HG03066 (cell line): ENCODE data around the gene USP24.
"Not testable (repeated sequence)": the region's sequence is repeated elsewhere in the genome, so short reads cannot be mapped to it uniquely, and the experiment has no call there.

ENCODE experiments used
- ATAC-seq: cut with Tn5 transposase; IDR thresholded peaks from one replicate; pipeline ENCODE4 v1.9.1; 2021; ENCODE audit warnings: low read depth; ENCODE audit not compliant: unreplicated experiment

Gene USP24

DNA sequence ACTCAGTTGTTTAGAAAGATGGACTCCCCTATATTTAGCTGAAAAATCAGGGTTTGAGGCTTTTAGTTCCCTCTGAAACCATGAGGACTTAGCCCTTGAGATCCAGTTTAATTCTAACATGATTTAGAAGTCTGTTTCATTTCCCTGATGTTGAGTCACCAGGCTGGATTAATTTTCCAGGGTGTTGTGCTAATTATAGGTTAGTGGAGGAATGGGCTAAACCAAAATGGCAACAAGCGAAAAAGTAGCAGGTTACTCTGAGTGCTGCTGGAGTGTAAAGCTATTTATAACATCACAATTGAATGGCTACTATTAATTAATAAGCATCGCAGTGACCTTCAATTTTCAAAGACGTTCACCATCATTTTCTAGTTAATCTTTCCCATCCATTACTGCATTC, 15.5 kb upstream of the USP24 start:
- no peak for ATAC-seq

GRCh38 chr1:55229726-55230125, 14.6 kb upstream of the USP24 start:
- not testable (repeated sequence) for ATAC-seq

DNA sequence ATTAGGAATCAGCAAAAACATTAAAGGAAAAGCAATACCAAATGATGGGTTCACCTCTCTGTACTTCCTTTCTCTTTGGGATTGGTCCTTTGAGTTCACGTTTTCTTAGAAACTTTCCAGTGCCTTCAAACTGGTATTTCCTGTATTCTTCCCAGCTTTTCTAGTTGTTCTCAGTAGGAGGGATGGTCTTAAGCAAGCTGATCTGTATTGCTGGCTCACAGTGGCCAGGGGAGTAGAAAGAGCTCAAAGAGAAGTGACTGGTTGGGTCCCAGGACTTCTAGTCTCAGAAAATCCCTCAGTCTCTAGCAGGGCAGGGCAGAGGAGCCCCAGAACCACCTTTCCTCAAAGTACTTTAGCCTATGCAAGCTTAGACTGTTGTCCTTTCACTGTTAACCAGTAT, 10.1 kb upstream of the USP24 start:
- ATAC-seq: no peak

DNA sequence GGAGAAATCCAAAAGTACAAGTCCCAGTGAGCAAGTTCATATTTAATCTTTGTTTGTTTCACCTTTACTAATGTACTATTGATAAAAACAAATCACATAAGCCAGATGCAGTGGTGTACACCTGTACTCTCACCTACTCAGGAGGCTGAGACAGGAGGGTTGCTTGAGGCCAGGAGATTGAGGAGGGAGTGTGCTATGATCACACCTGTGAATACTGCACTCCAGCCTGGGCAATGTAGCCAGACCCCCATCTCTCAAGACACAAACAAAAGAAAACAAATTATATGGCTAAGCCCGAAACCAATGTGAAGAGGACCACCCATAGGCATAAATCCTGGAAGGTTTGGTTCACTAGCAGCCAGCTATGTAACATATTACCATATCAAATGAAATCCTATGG, 9.6 kb upstream of the USP24 start:
- ATAC-seq: no peak

GRCh38 chr1:55222152-55222551, 7.0 kb upstream of the USP24 start:
- no peak for ATAC-seq

DNA sequence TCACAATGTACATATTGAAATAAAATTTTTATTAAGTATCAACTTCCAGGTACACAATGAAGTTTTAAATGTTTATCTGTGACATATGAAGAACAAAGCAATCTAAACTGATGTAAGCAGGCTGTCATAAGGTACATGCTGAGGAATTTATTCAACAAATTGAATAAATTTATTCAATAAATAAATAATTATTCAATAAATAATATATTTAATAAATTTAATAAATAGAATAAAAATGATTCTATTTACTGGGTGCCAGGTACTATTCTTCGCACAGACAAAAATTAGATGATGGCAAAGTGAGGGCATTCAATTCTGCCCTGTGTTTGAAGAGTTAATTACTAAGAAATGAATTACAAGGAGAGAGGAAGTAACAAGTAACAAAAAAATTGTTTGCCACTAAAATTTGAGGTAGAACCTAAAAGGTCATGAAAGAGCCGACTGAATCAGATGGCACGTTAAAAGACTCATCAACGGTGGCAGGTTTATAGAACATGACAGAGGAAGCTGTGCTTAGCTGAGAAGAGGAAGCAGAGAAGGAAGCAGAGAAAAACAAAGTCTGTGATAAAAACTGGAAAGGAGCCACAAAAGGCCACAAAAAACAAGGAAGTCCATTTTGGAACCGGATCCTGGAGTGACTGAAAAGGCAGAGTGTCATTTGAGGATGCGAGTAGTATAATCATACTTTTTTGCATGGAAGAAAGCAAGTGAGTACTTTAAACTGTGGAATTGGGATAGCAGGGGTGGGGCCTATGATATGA, 2.2 kb upstream of the USP24 start:
- ATAC-seq: no peak

DNA sequence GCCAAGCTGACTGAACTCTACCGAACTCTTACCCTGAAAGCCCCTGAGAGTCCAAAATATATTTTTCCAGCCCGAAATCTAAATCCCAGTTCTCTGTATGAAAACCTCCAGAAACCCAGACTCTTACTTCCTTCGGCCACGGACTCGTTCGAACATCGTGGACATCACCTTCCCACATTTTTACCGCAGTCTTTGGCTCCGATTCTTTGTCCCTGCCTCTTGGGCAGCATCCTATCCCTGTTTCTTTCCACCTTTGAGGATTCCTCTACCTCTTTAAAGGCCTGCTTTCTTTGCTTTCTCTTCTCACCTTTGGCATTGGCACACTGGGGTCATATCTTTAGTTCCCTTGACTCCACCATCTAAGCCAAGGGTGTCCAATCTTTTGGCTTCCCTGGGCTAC, 932 bp upstream of the USP24 start:
- no peak for ATAC-seq

DNA sequence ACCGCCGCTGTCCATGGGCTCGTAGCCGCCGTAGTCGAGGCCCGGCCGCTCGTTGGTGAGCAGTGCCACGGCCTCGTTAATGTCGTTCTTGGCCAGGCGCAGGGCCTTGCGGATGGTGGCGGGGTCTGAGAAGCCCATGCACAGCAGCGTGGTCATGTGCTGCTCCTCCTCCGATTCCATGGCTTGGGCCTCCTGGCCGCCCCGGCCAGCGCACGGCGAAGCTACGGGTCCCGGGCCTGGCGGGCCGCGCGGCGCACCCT, 300 bp downstream of the USP24 start:
- peak; percentile 13 for ATAC-seq

- peak; percentile 15 for ATAC-seq
These were observed 791 bp downstream of the USP24 start for GRCh38 chr1:55214212-55214933.

DNA sequence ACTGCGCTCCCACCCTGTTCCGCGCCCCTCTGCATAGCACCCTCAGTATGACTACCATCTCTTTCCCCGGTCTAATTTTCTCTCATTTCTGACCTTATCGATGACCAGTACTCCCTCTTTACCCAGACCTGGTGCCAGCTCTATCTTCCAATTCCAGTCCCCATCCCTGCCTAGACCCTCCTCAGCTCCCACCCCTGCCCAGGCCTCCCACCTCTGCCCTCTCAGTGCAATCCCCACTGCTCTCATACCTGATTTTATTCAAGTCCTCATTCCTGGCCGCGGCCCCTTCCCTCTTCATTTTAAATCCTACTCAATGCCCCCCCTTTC, 1.3 kb downstream of the USP24 start:
- ATAC-seq: no peak

- ATAC-seq: no peak
These were observed 1.8 kb downstream of the USP24 start for GRCh38 chr1:55213151-55213884.

- no peak for ATAC-seq
These were observed 2.6 kb downstream of the USP24 start for GRCh38 chr1:55212349-55213150.

DNA sequence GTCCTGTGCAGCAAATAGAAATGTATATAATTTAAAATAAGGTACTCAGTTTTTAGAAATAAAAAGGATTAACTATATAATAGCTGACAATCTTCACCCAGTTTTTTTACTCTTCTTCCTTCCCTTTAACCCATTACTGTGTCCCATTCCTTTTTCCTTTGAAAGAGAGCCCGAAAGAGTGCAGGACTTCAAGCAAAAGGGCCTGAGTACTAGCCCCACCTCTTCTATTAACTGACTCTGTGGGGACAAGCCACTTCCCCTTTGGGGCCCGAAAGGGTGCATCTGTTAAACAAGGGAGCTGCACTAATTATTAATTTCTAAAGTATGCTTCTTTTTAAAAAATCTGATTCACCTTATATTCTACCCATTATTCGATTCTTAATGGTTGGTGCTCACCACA, 3.3 kb downstream of the USP24 start:
- ATAC-seq: peak; percentile 32

GRCh38 chr1:55210990-55211801, 4.0 kb downstream of the USP24 start:
- ATAC-seq: no peak

DNA sequence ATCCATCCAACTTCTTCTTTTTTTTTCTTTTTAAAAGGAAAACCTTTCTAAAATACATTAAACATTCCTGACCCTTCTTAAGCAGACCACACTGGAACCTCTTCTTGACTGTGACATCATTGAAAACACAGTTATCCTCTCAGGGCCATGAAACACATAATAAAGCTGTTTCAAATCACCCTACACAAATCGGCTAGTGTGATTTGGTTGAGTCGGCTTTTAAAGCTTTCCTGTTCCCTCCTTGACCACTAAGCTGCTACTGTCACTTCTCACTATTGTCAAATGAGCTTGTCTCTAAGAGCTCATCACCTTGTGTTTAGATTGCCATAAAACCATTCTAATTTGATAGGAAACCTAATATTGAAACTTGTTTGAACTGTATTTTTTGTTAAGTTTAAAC, 5.9 kb downstream of the USP24 start:
- no peak for ATAC-seq

- no peak for ATAC-seq
These were observed 9.0 kb downstream of the USP24 start for GRCh38 chr1:55206210-55206609.

GRCh38 chr1:55204997-55205396, 10.2 kb downstream of the USP24 start:
- peak; percentile 82 for ATAC-seq

GRCh38 chr1:55203064-55203463, 12.1 kb downstream of the USP24 start:
- ATAC-seq: no peak

- no peak for ATAC-seq
These were observed 14.5 kb downstream of the USP24 start for GRCh38 chr1:55200667-55201066.

DNA sequence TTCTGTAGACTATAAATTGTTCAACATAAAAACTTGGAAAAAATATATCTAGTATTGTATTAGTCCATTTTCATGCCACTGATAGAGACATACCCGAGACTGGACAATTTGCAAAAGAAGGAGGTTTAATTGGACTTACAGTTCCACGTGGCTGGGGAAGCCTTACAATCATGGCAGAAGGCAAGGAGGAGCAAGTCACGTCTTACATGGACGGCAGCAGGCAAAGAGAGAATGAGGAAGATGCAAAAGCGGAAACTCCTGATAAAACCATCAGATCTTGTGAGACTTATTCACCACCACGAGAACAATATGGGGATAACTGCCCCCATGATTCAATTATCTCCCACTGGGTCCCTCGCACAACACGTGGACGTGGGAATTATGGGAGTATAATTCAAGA, 15.4 kb downstream of the USP24 start:
- not testable (repeated sequence) for ATAC-seq
